NCI-H82 treated with DMSO at 0.1 percent for 48 hours (cell line): ENCODE data around the gene ASB13.
"Not testable (repeated sequence)": the region's sequence is repeated elsewhere in the genome, so short reads cannot be mapped to it uniquely, and the experiment has no call there.

Experiments used
- DNase-seq: peaks from one replicate; lab custom pipeline; 2025; ENCODE audit not compliant: unreplicated experiment; lab: John Stamatoyannopoulos, UW

ASB13 gene

GRCh38 chr10:5608608-5609220, 57.7 kb downstream of the ASB13 start:
- DNase-seq = no peak

GRCh38 chr10:5607594-5607993, 58.8 kb downstream of the ASB13 start:
- DNase-seq = no peak

- DNase-seq = no peak
These were observed 59.5 kb downstream of the ASB13 start for GRCh38 chr10:5606864-5607263.

GRCh38 chr10:5606321-5606720, 60.1 kb downstream of the ASB13 start:
- DNase-seq = no peak

- DNase-seq = no peak
These were observed 61.4 kb downstream of the ASB13 start for GRCh38 chr10:5604961-5605360.

GRCh38 chr10:5604236-5604925, 62.0 kb downstream of the ASB13 start:
- DNase-seq = no peak

- no peak for DNase-seq
These were observed 62.6 kb downstream of the ASB13 start for GRCh38 chr10:5603848-5604170.

GRCh38 chr10:5603091-5603847, 63.1 kb downstream of the ASB13 start:
- DNase-seq = no peak

GRCh38 chr10:5601826-5602495, 64.4 kb downstream of the ASB13 start:
- DNase-seq = no peak

GRCh38 chr10:5600908-5601307, 65.5 kb downstream of the ASB13 start:
- DNase-seq = peak; percentile 1

GRCh38 chr10:5599613-5600520, 66.5 kb downstream of the ASB13 start:
- peak; percentile 58 for DNase-seq

- DNase-seq = no peak
These were observed 68.2 kb downstream of the ASB13 start for GRCh38 chr10:5598085-5598690.

- DNase-seq = no peak
These were observed 69.6 kb downstream of the ASB13 start for GRCh38 chr10:5596611-5597341.

GRCh38 chr10:5595994-5596471, 70.4 kb downstream of the ASB13 start:
- DNase-seq = no peak

GRCh38 chr10:5595591-5595990, 70.8 kb downstream of the ASB13 start:
- DNase-seq = no peak

- DNase-seq = no peak
These were observed 71.3 kb downstream of the ASB13 start for GRCh38 chr10:5595095-5595494.

GRCh38 chr10:5594271-5595049, 71.9 kb downstream of the ASB13 start:
- no peak for DNase-seq

- DNase-seq = not testable (repeated sequence)
These were observed 73.0 kb downstream of the ASB13 start for GRCh38 chr10:5593347-5593746.

- no peak for DNase-seq
These were observed 74.3 kb downstream of the ASB13 start for GRCh38 chr10:5592070-5592469.
